SK-N-SH (cell line): ENCODE results near the gene TUBA8. TPM values are rescaled to one million over a fixed set of nuclear protein-coding genes. Genes with fewer than 3 reads are reported as not detected.
"Not testable (repeated sequence)": the region's sequence is repeated elsewhere in the genome, so short reads cannot be mapped to it uniquely, and the experiment has no call there.

ENCODE experiments used
- CTCF ChIA-PET: fragments of 300-600, 350-600 bp; formaldehyde crosslinking; extraction: SDS; loops from one replicate; lab custom pipeline; 2021; lab: Yijun Ruan, JAX
- POLR2A ChIA-PET: fragments of 350-600 bp; sonication (Branson Sonifier 250); formaldehyde crosslinking; extraction: SDS; loops from one replicate; lab custom pipeline; 2020; ENCODE audit warnings: antibody characterized with exemption, inconsistent platforms; lab: Yijun Ruan, JAX
- DNase-seq: peaks from one replicate; pipeline ENCODE4 v3.0.0; 2012
- H2AFZ ChIP-seq: fragments of 200-600 bp; sonication (generic); 2 replicates; pipeline ENCODE4 v1.8.1; 2016; ENCODE audit warnings: antibody characterized with exemption, mild to moderate bottlenecking, low read depth
- H3F3A ChIP-seq: fragments of 200-600 bp; sonication (generic); replicated peaks from 2 replicates; pipeline ENCODE3; 2016; ENCODE audit warnings: antibody characterized with exemption, mild to moderate bottlenecking; ENCODE audit not compliant: insufficient read depth
- H3K27ac ChIP-seq, 2 experiments: fragments of 200-500 bp in 1 of 2; fragments of 200-600 bp in 1 of 2; sonication (Bioruptor generic) in 1 of 2; sonication (generic), shearing (Covaris generic) in 1 of 2; 2 replicates each; pipeline versions ENCODE4 v1.5.1 to v1.6.1; 2014 to 2016; ENCODE audit warnings: low read depth in 2 of 2, inconsistent platforms in 1 of 2, low read length in 1 of 2, mild to moderate bottlenecking in 1 of 2, mixed read lengths in 1 of 2
- H3K27me3 ChIP-seq: fragments of 200-600 bp; sonication (generic), shearing (Covaris generic); 2 replicates; pipeline ENCODE4 v1.6.1; 2016; ENCODE audit warnings: mixed run types; ENCODE audit not compliant: insufficient read depth
- H3K36me3 ChIP-seq, 2 experiments: fragments of 200-500 bp in 1 of 2; fragments of 200-600 bp in 1 of 2; sonication (Bioruptor generic) in 1 of 2; sonication (generic) in 1 of 2; replicated peaks in 1 of 2; 2 replicates each; pipeline versions ENCODE3 to v1.5.1; 2014 to 2016; ENCODE audit warnings: low read length in 1 of 2, mild to moderate bottlenecking in 1 of 2; ENCODE audit not compliant: insufficient read depth in 2 of 2, control insufficient read depth in 1 of 2
- H3K4me1 ChIP-seq, 2 experiments: fragments of 200-500 bp in 1 of 2; fragments of 200-600 bp in 1 of 2; sonication (Bioruptor generic) in 1 of 2; sonication (generic), shearing (Covaris generic) in 1 of 2; 2 replicates each; pipeline versions ENCODE4 v1.5.1 to v1.6.1; 2014 to 2016; ENCODE audit warnings: low read depth in 1 of 2, low read length in 1 of 2, mixed run types in 1 of 2; ENCODE audit not compliant: insufficient read depth in 2 of 2, control insufficient read depth in 1 of 2
- H3K4me2 ChIP-seq: fragments of 200-600 bp; sonication (generic), shearing (Covaris generic); 2 replicates; pipeline ENCODE4 v1.6.1; 2017; ENCODE audit warnings: mixed run types
- H3K4me3 ChIP-seq, 2 experiments: fragments of 200-500 bp in 1 of 2; fragments of 200-600 bp in 1 of 2; sonication (Bioruptor generic) in 1 of 2; sonication (generic), shearing (Covaris generic) in 1 of 2; 2 replicates each; pipeline versions ENCODE4 v1.5.1 to v1.8.1; 2014 to 2016; ENCODE audit warnings: low read depth in 2 of 2, inconsistent platforms in 1 of 2, low read length in 1 of 2, mild to moderate bottlenecking in 1 of 2, mixed read lengths in 1 of 2, moderate library complexity in 1 of 2
- H3K79me2 ChIP-seq: fragments of 200-600 bp; sonication (generic); 2 replicates; pipeline ENCODE4 v1.8.1; 2017; ENCODE audit warnings: mild to moderate bottlenecking; ENCODE audit not compliant: insufficient read depth
- H3K9ac ChIP-seq: fragments of 200-600 bp; sonication (generic); 2 replicates; pipeline ENCODE4 v1.6.1; 2017; ENCODE audit warnings: mixed run types
- H3K9me2 ChIP-seq: fragments of 200-600 bp; sonication (generic); 2 replicates; pipeline ENCODE4 v1.6.1; 2017; ENCODE audit warnings: mixed run types
- H3K9me3 ChIP-seq: fragments of 200-600 bp; sonication (generic); 2 replicates; pipeline ENCODE4 v1.6.1; 2017; ENCODE audit warnings: mixed run types, mild to moderate bottlenecking, moderate library complexity
- H4K20me1 ChIP-seq: fragments of 200-600 bp; sonication (generic); 2 replicates; pipeline ENCODE4 v1.6.1; 2017; ENCODE audit warnings: mild to moderate bottlenecking, mixed run types; ENCODE audit not compliant: insufficient read depth
- CHD2 ChIP-seq: fragments of 150-350 bp; IDR thresholded peaks from 2 replicates; pipeline ENCODE4 v1.6.1; 2018; ENCODE audit warnings: low read length; ENCODE audit not compliant: partially characterized antibody
- FOSL2 ChIP-seq: IDR thresholded peaks from 2 replicates; pipeline ENCODE4 v1.4.0; 2012; ENCODE audit warnings: low read depth, mild to moderate bottlenecking, moderate library complexity, borderline replicate concordance
- FOXJ3 ChIP-seq: sonication (generic); formaldehyde crosslinking; IDR thresholded peaks from 2 replicates; pipeline ENCODE4 v1.5.1; 2020; ENCODE audit warnings: mild to moderate bottlenecking, missing genetic modification reagents
- FOXM1 ChIP-seq: IDR thresholded peaks from 2 replicates; pipeline ENCODE4 v1.4.0; 2012; ENCODE audit warnings: low read depth, mild to moderate bottlenecking
- JUND ChIP-seq: IDR thresholded peaks from 2 replicates; pipeline ENCODE4 v1.4.0; 2012
- MEF2A ChIP-seq: IDR thresholded peaks from 2 replicates; pipeline ENCODE4 v1.4.0; 2012; ENCODE audit warnings: low read depth, borderline replicate concordance
- NRF1 ChIP-seq: IDR thresholded peaks from 2 replicates; pipeline ENCODE4 v1.6.1; 2012; ENCODE audit warnings: low read depth, mild to moderate bottlenecking, low read length
- RCOR1 ChIP-seq: fragments of 150-350 bp; IDR thresholded peaks from 2 replicates; pipeline ENCODE4 v1.6.1; 2017; ENCODE audit warnings: antibody characterized with exemption, low read length
- RFX5 ChIP-seq: IDR thresholded peaks from 2 replicates; pipeline ENCODE4 v1.6.1; 2012; ENCODE audit warnings: mild to moderate bottlenecking, improper control_type of control experiment, low read length
- SIN3A ChIP-seq: IDR thresholded peaks from 2 replicates; pipeline ENCODE4 v1.6.1; 2012; ENCODE audit warnings: low read depth, mild to moderate bottlenecking, low read length, moderate library complexity, borderline replicate concordance
- SMC3 ChIP-seq: IDR thresholded peaks from 2 replicates; pipeline ENCODE4 v1.6.1; 2012; ENCODE audit warnings: low read depth, low read length, improper control_type of control experiment
- TAF1 ChIP-seq: IDR thresholded peaks from 2 replicates; pipeline ENCODE4 v1.6.1; 2012; ENCODE audit warnings: low read depth, mild to moderate bottlenecking, low read length, moderate library complexity, borderline replicate concordance
- WGBS: methylation state at CpG from one replicate; pipeline ENCODE4 v1.1.6; 2017; ENCODE audit warnings: low lambda C conversion rate; 5-methylcytosine and 5-hydroxymethylcytosine counted together
- polyA plus RNA-seq, 3 experiments: library from polyadenylated mRNA; depleted of rRNA; stranded (reverse); fragments of >200 nt; gene quantifications; 2 replicates each; pipeline ENCODE4 v1.2.3, GENCODE V29; 2012
- TF ChIP-seq, protein P1 (sequence below): IDR thresholded peaks from 2 replicates; pipeline ENCODE4 v1.6.1; 2012; ENCODE audit warnings: mild to moderate bottlenecking, low read depth, low read length, moderate library complexity
- TF ChIP-seq, protein P2 (sequence below): fragments of 200-600 bp; sonication (generic); IDR thresholded peaks from 2 replicates; pipeline ENCODE4 v1.6.1; 2017; ENCODE audit warnings: antibody characterized with exemption, mild to moderate bottlenecking, moderate library complexity
- TF ChIP-seq, protein P3 (sequence below): IDR thresholded peaks from 2 replicates; pipeline ENCODE4 v1.4.0; 2012; ENCODE audit warnings: low read depth

Gene TUBA8
- polyA plus RNA-seq, 1 of the 3 experiments (the other 2 are of a cell fraction), result 1.7 TPM

DNA sequence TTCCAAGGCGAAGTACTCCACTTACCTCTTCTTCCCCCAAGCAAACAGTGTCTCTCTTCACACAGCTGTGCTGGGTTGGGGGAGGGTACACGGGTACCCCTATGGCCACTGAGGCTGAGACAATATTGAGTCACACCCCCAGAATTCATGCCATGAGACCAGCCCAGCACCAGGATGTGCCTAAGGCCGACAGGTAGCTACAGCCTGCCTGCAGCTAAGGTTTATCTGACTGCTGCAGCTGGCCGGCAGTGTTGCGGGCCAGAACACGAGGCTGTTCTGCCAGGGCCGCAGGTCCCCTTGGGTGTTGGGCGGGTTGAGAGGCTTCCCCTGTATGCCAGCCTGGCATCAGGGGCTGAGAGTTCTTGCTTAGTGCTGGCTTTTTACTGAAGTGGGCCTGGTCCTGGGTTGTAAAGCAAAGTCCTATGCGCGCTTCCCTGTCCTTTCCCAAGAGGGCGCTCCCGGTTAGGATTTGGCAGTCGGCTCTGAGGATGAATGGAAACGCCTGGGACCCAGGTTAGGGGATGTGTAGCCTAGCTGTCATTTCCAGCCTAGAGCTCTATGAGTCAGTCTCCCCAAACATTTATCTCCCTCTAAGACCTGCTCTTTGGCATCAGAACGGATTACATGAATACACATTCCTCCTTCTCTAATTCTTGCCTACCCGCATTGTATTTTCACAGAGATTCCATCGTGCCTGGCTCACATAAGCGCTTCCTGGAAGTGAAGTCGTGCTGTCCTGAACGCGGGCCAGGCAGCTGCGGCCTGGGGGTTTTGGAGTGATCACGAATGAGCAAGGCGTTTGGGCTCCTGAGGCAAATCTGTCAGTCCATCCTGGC, 46.5 kb downstream of the TUBA8 start (continued):
- TF ChIP-seq, protein P1, sequence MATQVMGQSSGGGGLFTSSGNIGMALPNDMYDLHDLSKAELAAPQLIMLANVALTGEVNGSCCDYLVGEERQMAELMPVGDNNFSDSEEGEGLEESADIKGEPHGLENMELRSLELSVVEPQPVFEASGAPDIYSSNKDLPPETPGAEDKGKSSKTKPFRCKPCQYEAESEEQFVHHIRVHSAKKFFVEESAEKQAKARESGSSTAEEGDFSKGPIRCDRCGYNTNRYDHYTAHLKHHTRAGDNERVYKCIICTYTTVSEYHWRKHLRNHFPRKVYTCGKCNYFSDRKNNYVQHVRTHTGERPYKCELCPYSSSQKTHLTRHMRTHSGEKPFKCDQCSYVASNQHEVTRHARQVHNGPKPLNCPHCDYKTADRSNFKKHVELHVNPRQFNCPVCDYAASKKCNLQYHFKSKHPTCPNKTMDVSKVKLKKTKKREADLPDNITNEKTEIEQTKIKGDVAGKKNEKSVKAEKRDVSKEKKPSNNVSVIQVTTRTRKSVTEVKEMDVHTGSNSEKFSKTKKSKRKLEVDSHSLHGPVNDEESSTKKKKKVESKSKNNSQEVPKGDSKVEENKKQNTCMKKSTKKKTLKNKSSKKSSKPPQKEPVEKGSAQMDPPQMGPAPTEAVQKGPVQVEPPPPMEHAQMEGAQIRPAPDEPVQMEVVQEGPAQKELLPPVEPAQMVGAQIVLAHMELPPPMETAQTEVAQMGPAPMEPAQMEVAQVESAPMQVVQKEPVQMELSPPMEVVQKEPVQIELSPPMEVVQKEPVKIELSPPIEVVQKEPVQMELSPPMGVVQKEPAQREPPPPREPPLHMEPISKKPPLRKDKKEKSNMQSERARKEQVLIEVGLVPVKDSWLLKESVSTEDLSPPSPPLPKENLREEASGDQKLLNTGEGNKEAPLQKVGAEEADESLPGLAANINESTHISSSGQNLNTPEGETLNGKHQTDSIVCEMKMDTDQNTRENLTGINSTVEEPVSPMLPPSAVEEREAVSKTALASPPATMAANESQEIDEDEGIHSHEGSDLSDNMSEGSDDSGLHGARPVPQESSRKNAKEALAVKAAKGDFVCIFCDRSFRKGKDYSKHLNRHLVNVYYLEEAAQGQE, result no peak
- no peak for TF ChIP-seq MEF2A
- TF ChIP-seq TAF1, result no peak
- no peak for TF ChIP-seq FOXJ3
- no peak for TF ChIP-seq SIN3A
- TF ChIP-seq JUND, result no peak
- TF ChIP-seq FOSL2, result no peak
- no peak for TF ChIP-seq RCOR1

DNA sequence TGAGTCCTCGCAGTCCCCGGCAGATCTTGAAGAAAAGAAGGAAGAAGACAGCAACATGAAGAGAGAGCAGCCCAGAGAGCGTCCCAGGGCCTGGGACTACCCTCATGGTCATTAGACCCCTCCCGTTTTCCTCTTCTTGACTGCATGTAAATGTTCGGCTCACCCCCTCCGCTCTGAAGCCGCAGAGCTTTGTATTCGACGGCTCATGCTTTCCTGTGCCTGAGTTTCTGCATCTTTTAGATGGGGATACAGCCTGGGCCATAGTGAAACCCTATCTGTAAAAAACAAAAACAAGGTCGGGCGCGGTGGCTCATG, 47.1 kb downstream of the TUBA8 start:
- no peaks in the 10 kb centered on the region for H4K20me1 ChIP-seq
- CTCF ChIA-PET, result interaction anchor here (0.6 to 1.0 kb wide), 3 partner anchors 22 to 28 kb away, joined by 3 read pairs; no protein-coding TSS in a partner anchor
- no peak for DNase-seq
- no peaks in the 10 kb centered on the region for H3K36me3 ChIP-seq
- peak overlapping the region; percentile 42; the same call in 1 of the 2 replicates for H3K4me2 ChIP-seq
- H2AFZ ChIP-seq, result no peak overlapping the region
- peak overlapping the region in 1 of 2 experiments; percentile 43; a peak in 1 of 4 replicates for H3K27ac ChIP-seq
- 88% methylated on average over 12 of the region's 12 CpGs for WGBS
- POLR2A ChIA-PET, result no interaction called here
- H3K79me2 ChIP-seq, result no peaks in the 10 kb centered on the region
- TF ChIP-seq, protein P2, sequence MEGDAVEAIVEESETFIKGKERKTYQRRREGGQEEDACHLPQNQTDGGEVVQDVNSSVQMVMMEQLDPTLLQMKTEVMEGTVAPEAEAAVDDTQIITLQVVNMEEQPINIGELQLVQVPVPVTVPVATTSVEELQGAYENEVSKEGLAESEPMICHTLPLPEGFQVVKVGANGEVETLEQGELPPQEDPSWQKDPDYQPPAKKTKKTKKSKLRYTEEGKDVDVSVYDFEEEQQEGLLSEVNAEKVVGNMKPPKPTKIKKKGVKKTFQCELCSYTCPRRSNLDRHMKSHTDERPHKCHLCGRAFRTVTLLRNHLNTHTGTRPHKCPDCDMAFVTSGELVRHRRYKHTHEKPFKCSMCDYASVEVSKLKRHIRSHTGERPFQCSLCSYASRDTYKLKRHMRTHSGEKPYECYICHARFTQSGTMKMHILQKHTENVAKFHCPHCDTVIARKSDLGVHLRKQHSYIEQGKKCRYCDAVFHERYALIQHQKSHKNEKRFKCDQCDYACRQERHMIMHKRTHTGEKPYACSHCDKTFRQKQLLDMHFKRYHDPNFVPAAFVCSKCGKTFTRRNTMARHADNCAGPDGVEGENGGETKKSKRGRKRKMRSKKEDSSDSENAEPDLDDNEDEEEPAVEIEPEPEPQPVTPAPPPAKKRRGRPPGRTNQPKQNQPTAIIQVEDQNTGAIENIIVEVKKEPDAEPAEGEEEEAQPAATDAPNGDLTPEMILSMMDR, result no peak
- TF ChIP-seq, protein P1, result no peak
- TF ChIP-seq FOSL2 (no peak), JUND (no peak), NRF1 (no peak), MEF2A (no peak), TAF1 (no peak), FOXM1 (no peak), RFX5 (no peak), CHD2 (no peak), SMC3 (no peak)
- TF ChIP-seq, protein P3, sequence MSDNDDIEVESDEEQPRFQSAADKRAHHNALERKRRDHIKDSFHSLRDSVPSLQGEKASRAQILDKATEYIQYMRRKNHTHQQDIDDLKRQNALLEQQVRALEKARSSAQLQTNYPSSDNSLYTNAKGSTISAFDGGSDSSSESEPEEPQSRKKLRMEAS, result no peak
- TF ChIP-seq, all 33 proteins: peak for 0
- Histone ChIP-seq H3K9ac (no peak overlapping the region), H3K9me2 (no peaks in the 10 kb centered on the region), H3F3A (peaks cover 12% of the 10 kb centered on the region), H3K4me1 (peaks cover 0 to 3% of the 10 kb centered on the region in 2 experiments; a peak in 1 of 4 replicates), H3K9me3 (no peaks in the 10 kb centered on the region), H3K27me3 (no peaks in the 10 kb centered on the region), H3K4me3 (no peak overlapping the region)

DNA sequence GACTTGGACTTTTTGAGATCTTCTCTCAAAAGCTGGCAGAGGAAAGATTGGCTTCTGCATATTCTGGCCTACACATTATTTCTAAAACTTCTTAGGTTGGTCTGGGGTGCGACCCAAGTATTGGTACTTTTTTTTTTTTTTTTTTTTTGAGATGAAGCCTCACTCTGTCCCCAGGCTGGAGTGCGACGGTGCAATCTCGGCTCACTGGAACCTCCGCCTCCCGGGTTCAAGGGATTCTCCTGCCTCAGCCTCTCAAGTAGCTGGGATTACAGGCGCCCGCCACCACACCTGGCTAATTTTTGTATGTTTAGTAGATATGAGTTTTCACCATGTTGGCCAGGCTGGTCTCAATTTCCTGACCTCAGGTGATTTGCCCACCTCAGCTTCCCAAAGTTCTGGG, 50.0 kb downstream of the TUBA8 start:
- CTCF ChIA-PET, result not testable (repeated sequence)

More for the DNA sequence above, 50.0 kb downstream of the TUBA8 start:
- H3K4me2 ChIP-seq, H3K4me3 ChIP-seq, H4K20me1 ChIP-seq, H3K27me3 ChIP-seq, H3K9me2 ChIP-seq, DNase-seq, H2AFZ ChIP-seq, H3K79me2 ChIP-seq, H3K36me3 ChIP-seq, POLR2A ChIA-PET, H3K4me1 ChIP-seq, H3K27ac ChIP-seq, H3K9ac ChIP-seq, H3K9me3 ChIP-seq: not testable (repeated sequence)
- peaks cover 12% of the 10 kb centered on the region for H3F3A ChIP-seq
- WGBS, result 89% methylated on average over 8 of the region's 8 CpGs
